H1 (cell line): ENCODE results near the gene ETV7. TPM values are rescaled to one million over a fixed set of nuclear protein-coding genes. Genes with fewer than 3 reads are reported as not detected.

ENCODE experiments used
- CTCF ChIA-PET: fragments of 300-600 bp; sonication (Branson Sonifier 250); formaldehyde crosslinking; loops from one replicate; lab custom pipeline; 2021; ENCODE audit not compliant: partially characterized antibody; lab: Charles Lee
- POLR2A ChIA-PET: fragments of 300-600 bp; sonication (Branson Sonifier 250); formaldehyde crosslinking; loops from one replicate; lab custom pipeline; 2021; ENCODE audit warnings: inconsistent platforms; ENCODE audit not compliant: partially characterized antibody; lab: Charles Lee
- DNase-seq, 2 experiments: peaks; one replicate each; pipeline versions ENCODE4 v3.0.0 to v3.0.0-alpha.2; 2010 to 2022; ENCODE audit warnings: low spot score in 2 of 2, low read depth in 1 of 2, mixed read lengths in 1 of 2
- FAIRE-seq: peaks from 2 replicates; lab custom pipeline; 2011; peaks lifted over from hg19 to GRCh38; lab: Jason Lieb, UNC
- H2AFZ ChIP-seq: 2 replicates; pipeline ENCODE4 v1.8.1; 2012; ENCODE audit warnings: low read length, inconsistent platforms
- H2AK5ac ChIP-seq: 2 replicates; pipeline ENCODE4 v1.6.1; 2013; ENCODE audit warnings: low read depth, low read length
- H2BK120ac ChIP-seq: replicated peaks from 2 replicates; pipeline ENCODE3; 2013; ENCODE audit warnings: low read depth, low read length, inconsistent platforms
- H2BK12ac ChIP-seq: 2 replicates; pipeline ENCODE4 v1.6.1; 2013; ENCODE audit warnings: low read depth, low read length
- H2BK15ac ChIP-seq: 2 replicates; pipeline ENCODE4 v1.6.1; 2013; ENCODE audit warnings: low read length
- H2BK20ac ChIP-seq: 2 replicates; pipeline ENCODE4 v1.6.1; 2013; ENCODE audit warnings: low read length
- H2BK5ac ChIP-seq: 2 replicates; pipeline ENCODE4 v1.6.1; 2013; ENCODE audit warnings: low read depth, low read length
- H3K14ac ChIP-seq: 2 replicates; pipeline ENCODE4 v1.6.1; 2013; ENCODE audit warnings: inconsistent platforms; ENCODE audit not compliant: insufficient read length
- H3K18ac ChIP-seq: 2 replicates; pipeline ENCODE4 v1.6.1; 2013; ENCODE audit warnings: low read length; ENCODE audit errors: extremely low read depth
- H3K23ac ChIP-seq: 2 replicates; pipeline ENCODE4 v1.6.1; 2013; ENCODE audit warnings: inconsistent platforms; ENCODE audit not compliant: insufficient read length
- H3K23me2 ChIP-seq: 2 replicates; pipeline ENCODE4 v1.6.1; 2013; ENCODE audit warnings: low read depth, low read length
- H3K27ac ChIP-seq: 2 replicates; pipeline ENCODE4 v1.6.1; 2011; ENCODE audit warnings: low read depth, low read length, inconsistent platforms
- H3K27me3 ChIP-seq, 4 experiments: replicated peaks in 1 of 4; 1 replicate in 1 of 4; 2 replicates in 3 of 4; pipeline versions ENCODE4 v1.6.1 to v1.8.1; 2011 to 2013; ENCODE audit warnings: low read length in 3 of 4, mild to moderate bottlenecking in 3 of 4, inconsistent platforms in 2 of 4, mixed read lengths in 2 of 4, moderate library complexity in 1 of 4; ENCODE audit not compliant: control insufficient read depth in 3 of 4, insufficient read depth in 3 of 4; ENCODE audit errors: extremely low read depth in 1 of 4
- H3K36me3 ChIP-seq, 4 experiments: 2 replicates each; pipeline versions ENCODE4 v1.6.1 to v1.8.1; 2011 to 2013; ENCODE audit warnings: mild to moderate bottlenecking in 4 of 4, low read length in 3 of 4, moderate library complexity in 2 of 4, control low read depth in 1 of 4, inconsistent platforms in 1 of 4; ENCODE audit not compliant: insufficient read depth in 4 of 4, control insufficient read depth in 2 of 4
- H3K4ac ChIP-seq: replicated peaks from 2 replicates; pipeline ENCODE3; 2013; ENCODE audit warnings: low read length, low read depth, mixed read lengths, inconsistent platforms; ENCODE audit not compliant: insufficient read length
- H3K4me1 ChIP-seq, 4 experiments: replicated peaks in 1 of 4; 1 replicate in 1 of 4; 2 replicates in 3 of 4; pipeline versions ENCODE4 v1.6.1 to v1.8.1; 2011 to 2013; ENCODE audit warnings: low read length in 3 of 4, inconsistent platforms in 2 of 4, mixed read lengths in 1 of 4; ENCODE audit not compliant: insufficient read depth in 4 of 4, control insufficient read depth in 3 of 4
- H3K4me2 ChIP-seq, 2 experiments: 2 replicates each; pipeline versions ENCODE4 v1.6.1 to v1.8.1; 2011 to 2013; ENCODE audit warnings: low read depth in 2 of 2, low read length in 2 of 2, control low read depth in 1 of 2, inconsistent platforms in 1 of 2, mild to moderate bottlenecking in 1 of 2; ENCODE audit not compliant: insufficient read depth in 1 of 2
- H3K4me3 ChIP-seq, 4 experiments: fragments of 200-600, 300-600 bp in 1 of 4; sonication (generic), shearing (Covaris generic), sonication (Bioruptor Twin) in 1 of 4; 2 replicates each; pipeline versions ENCODE4 v1.5.1 to v1.8.1; 2011 to 2016; ENCODE audit warnings: low read length in 4 of 4, low read depth in 3 of 4, control low read depth in 2 of 4, inconsistent platforms in 2 of 4, mild to moderate bottlenecking in 2 of 4, mixed read lengths in 1 of 4, moderate library complexity in 1 of 4; ENCODE audit not compliant: insufficient read depth in 2 of 4; ENCODE audit errors: extremely low read depth in 1 of 4
- H3K56ac ChIP-seq: replicated peaks from 2 replicates; pipeline ENCODE3; 2013; ENCODE audit warnings: low read depth, mild to moderate bottlenecking, mixed read lengths, low read length, inconsistent platforms; ENCODE audit not compliant: insufficient read length
- H3K79me1 ChIP-seq: 2 replicates; pipeline ENCODE4 v1.6.1; 2013; ENCODE audit warnings: low read depth, low read length, control low read depth
- H3K79me2 ChIP-seq, 2 experiments: 2 replicates each; pipeline versions ENCODE4 v1.6.1 to v1.8.1; 2012 to 2013; ENCODE audit warnings: low read length in 2 of 2, mild to moderate bottlenecking in 2 of 2, inconsistent platforms in 1 of 2; ENCODE audit not compliant: insufficient read depth in 2 of 2, control insufficient read depth in 1 of 2
- H3K9ac ChIP-seq, 4 experiments: replicated peaks in 1 of 4; 1 replicate in 1 of 4; 2 replicates in 3 of 4; pipeline versions ENCODE4 v1.6.1 to v1.8.1; 2011 to 2013; ENCODE audit warnings: low read depth in 3 of 4, low read length in 3 of 4, control low read depth in 2 of 4, mild to moderate bottlenecking in 2 of 4, moderate library complexity in 2 of 4, inconsistent platforms in 1 of 4; ENCODE audit errors: extremely low read depth in 1 of 4
- H3K9me3 ChIP-seq, 2 experiments: 2 replicates each; pipeline versions ENCODE4 v1.6.1 to v1.8.1; 2012 to 2013; ENCODE audit warnings: mild to moderate bottlenecking in 2 of 2, moderate library complexity in 2 of 2, control low read depth in 1 of 2, inconsistent platforms in 1 of 2, low read depth in 1 of 2, low read length in 1 of 2, mixed read lengths in 1 of 2; ENCODE audit not compliant: insufficient read depth in 2 of 2
- H4K20me1 ChIP-seq, 2 experiments: replicated peaks in 1 of 2; 2 replicates each; pipeline versions ENCODE3 to v1.8.1; 2011 to 2013; ENCODE audit warnings: inconsistent platforms in 2 of 2, low read length in 2 of 2, mild to moderate bottlenecking in 1 of 2; ENCODE audit not compliant: insufficient read depth in 2 of 2, control insufficient read depth in 1 of 2
- H4K5ac ChIP-seq: 2 replicates; pipeline ENCODE4 v1.6.1; 2013; ENCODE audit warnings: low read length, low read depth, mixed read lengths, inconsistent platforms; ENCODE audit not compliant: insufficient read length
- H4K8ac ChIP-seq: 2 replicates; pipeline ENCODE4 v1.8.0; 2013; ENCODE audit warnings: mild to moderate bottlenecking, moderate library complexity, low read length, inconsistent platforms; ENCODE audit not compliant: insufficient read depth; ENCODE audit errors: extremely low read depth
- H4K91ac ChIP-seq: replicated peaks from 2 replicates; pipeline ENCODE3; 2013; ENCODE audit warnings: low read length, mixed read lengths, inconsistent platforms; ENCODE audit not compliant: insufficient read length
- TAF1 ChIP-seq: IDR thresholded peaks from 2 replicates; pipeline ENCODE4 v1.6.1; 2011; ENCODE audit warnings: mild to moderate bottlenecking, low read depth, low read length
- WGBS, 2 experiments: shearing (Covaris generic) in 1 of 2; methylation state at CpG; one replicate each; pipeline versions ENCODE4 v1.1.6 to v1.1.7; 2013 to 2015; ENCODE audit warnings: low lambda C conversion rate in 2 of 2, mixed read lengths in 2 of 2, inconsistent platforms in 1 of 2, low coverage in 1 of 2, missing lambda C conversion rate in 1 of 2; ENCODE audit not compliant: insufficient replicate concordance in 2 of 2, insufficient coverage in 1 of 2, insufficient read length in 1 of 2; ENCODE audit errors: extremely low coverage in 1 of 2, missing lambda C conversion rate in 1 of 2; 5-methylcytosine and 5-hydroxymethylcytosine counted together
- polyA plus RNA-seq, 7 experiments: library from polyadenylated mRNA; depleted of rRNA in 3 of 7; stranded (reverse) in 5 of 7; unstranded in 2 of 7; fragments of >200 nt in 5 of 7; fragments of 200-250 nt in 2 of 7; gene quantifications; 1 replicate in 5 of 7; 2 replicates in 1 of 7; 4 replicates in 1 of 7; pipeline versions ENCODE4 v1.2.1 to v1.2.3, GENCODE V29; 2011 to 2013; ENCODE audit warnings: missing spikeins in 2 of 7, mixed read lengths in 2 of 7
- total RNA-seq: library from RNA; stranded (reverse); fragmentation: NEBNext Ultra II Directional; extraction: Animal tissue kit (Norgen Biotek cat#: 25700); gene quantifications from 2 replicates; pipeline ENCODE4 v1.2.1, GENCODE V29; 2021

ETV7 gene
- total and polyA plus RNA-seq, 2 of the 8 experiments (the other 6 are each of a cell fraction or from before 2014, with no cell fraction given) = 0.54 to 2.4 TPM

- H3K79me1 ChIP-seq = no peaks in the 10 kb centered on the region
- H3K27ac ChIP-seq = no peak overlapping the region
- H4K20me1 ChIP-seq = no peaks in the 10 kb centered on the region
- H3K79me2 ChIP-seq = no peaks in the 10 kb centered on the region
- H3K27me3 ChIP-seq = no peaks in the 10 kb centered on the region
- FAIRE-seq (no peak), DNase-seq (no peak)
- H4K91ac ChIP-seq = peak overlapping the region; percentile 47
- H2BK12ac ChIP-seq = 0 out of 2 replicates have a peak overlapping the region, but pooled peaks have one; percentile 22
- no peak overlapping the region for H3K4me3 ChIP-seq
- ChIA-PET POLR2A (no interaction called here), CTCF (interaction anchor here (0.6 kb wide), 1 partner anchor 160 kb away, joined by 3 read pairs; no protein-coding TSS in a partner anchor)
- peak overlapping the region; percentile 66; the same call in 1 of the 2 replicates for H2BK15ac ChIP-seq
- H3K36me3 ChIP-seq = no peaks in the 10 kb centered on the region
- H3K18ac ChIP-seq = no peak overlapping the region
- H3K9ac ChIP-seq = no peak overlapping the region
- no peak overlapping the region for H2BK120ac ChIP-seq
- no peak overlapping the region for H2AFZ ChIP-seq
- H3K56ac ChIP-seq = no peak overlapping the region
- no peaks in the 10 kb centered on the region; the same call in 1 of the 2 replicates for H3K23me2 ChIP-seq
- H3K4ac ChIP-seq = no peak overlapping the region
- H3K4me1 ChIP-seq = peaks cover 0 to 10% (median 6%) of the 10 kb centered on the region in 4 experiments; a peak in 4 of 7 replicates
- H3K4me2 ChIP-seq = no peak overlapping the region
- no peaks in the 10 kb centered on the region for H3K9me3 ChIP-seq
- H4K8ac ChIP-seq = no peak overlapping the region
- H4K5ac ChIP-seq = no peak overlapping the region
- no peak overlapping the region for H2BK20ac ChIP-seq
- H3K14ac ChIP-seq = no peak overlapping the region
- H2BK5ac ChIP-seq = no peak overlapping the region
- H2AK5ac ChIP-seq = no peak overlapping the region
- TF ChIP-seq TAF1 = no peak
- no peak overlapping the region for H3K23ac ChIP-seq
- WGBS, 2 experiments = 96% methylated on average over 20 of the region's 20 CpGs; no CpG with 5 or more reads in 1 of the 2 experiments
Observed at GRCh38 chr6:36375644-36376155, 11.8 kb downstream of the ETV7 start.
